HG02623 (cell line): ENCODE data around the gene BCL6.

Source experiments
- ATAC-seq: cut with Tn5 transposase; IDR thresholded peaks from one replicate; pipeline ENCODE4 v1.9.1; 2021; ENCODE audit warnings: moderate library complexity; ENCODE audit not compliant: unreplicated experiment

The BCL6 gene

GRCh38 chr3:187763850-187764648, 18.8 kb upstream of the BCL6 start:
- ATAC-seq = no peak

- ATAC-seq = no peak
These were observed 17.5 kb upstream of the BCL6 start for GRCh38 chr3:187762792-187763191.

GRCh38 chr3:187759601-187760000, 14.3 kb upstream of the BCL6 start:
- no peak for ATAC-seq

DNA sequence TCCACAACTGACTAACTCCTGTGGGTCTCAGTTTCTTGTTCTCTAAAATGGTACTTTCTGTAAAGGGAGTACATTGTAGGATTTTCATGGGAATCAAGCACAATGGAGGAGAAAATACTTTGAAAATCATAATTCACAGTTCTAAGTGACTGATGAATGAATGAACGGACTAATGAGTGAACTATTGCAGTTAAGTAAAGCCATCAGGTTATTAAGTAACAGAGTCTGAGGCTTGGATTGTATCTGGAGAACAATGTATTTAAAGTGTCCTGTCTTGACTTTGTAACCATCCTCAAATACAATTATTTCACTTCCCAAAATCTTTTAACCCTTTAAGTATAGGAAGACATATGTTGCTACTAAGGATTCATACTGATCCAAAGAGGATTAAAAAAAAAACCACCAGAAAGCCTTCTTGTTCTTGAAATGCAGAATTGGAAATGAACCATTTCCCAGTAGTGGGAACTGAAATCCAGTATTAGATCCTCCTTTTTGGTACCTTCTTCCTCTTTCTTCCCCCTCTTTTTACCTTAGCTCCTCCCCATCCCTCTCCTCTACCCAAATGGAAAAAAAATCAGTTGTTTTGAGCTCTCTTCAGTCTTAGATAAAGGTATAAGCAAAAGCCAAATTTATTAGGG, 13.2 kb upstream of the BCL6 start:
- no peak for ATAC-seq

GRCh38 chr3:187753516-187753915, 8.2 kb upstream of the BCL6 start:
- no peak for ATAC-seq

GRCh38 chr3:187750513-187751123, 5.3 kb upstream of the BCL6 start:
- no peak for ATAC-seq

- ATAC-seq = no peak
These were observed 4.8 kb upstream of the BCL6 start for GRCh38 chr3:187750006-187750512.

DNA sequence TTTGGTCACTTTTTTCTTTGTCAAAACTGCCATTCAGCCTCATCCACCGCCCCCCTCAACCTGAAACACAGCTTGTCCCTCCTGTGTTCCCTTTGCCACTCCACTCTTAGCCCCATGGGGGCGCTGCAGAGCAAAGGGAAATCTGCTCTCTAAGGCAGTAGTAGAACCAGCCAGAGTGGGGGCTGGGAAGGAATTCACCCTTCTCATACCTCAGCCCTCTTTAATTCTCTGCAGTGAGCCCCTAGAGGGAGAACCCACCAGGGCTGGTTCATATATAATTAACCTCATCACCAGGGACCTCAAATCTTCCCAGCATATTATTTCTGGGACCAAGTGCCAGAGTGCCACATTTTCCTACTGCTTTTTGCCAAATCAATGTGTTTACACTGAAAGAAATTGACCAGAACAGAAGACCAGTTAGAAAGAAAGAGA, 2.8 kb upstream of the BCL6 start:
- ATAC-seq = no peak

DNA sequence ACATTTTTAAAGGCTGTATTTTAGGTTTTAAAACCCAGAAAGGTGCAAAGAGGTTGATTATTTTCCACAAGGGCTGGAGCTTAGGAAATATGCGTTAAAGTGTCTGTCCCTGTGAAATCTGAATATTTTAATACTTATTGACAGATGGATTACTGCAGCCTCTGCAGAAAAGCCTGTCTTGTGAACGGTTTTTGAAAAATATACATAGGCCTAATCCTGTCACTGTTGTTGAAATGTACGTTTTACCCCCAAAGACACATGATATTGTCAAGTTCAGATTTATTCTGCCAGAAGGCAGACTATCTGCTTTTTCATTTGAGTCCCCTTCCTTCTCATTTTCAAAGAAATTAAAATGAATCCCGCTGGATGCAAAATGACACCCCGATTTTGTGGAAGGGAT, 2.2 kb upstream of the BCL6 start:
- no peak for ATAC-seq

- no peak for ATAC-seq
These were observed 1.4 kb upstream of the BCL6 start for GRCh38 chr3:187746442-187747281.

DNA sequence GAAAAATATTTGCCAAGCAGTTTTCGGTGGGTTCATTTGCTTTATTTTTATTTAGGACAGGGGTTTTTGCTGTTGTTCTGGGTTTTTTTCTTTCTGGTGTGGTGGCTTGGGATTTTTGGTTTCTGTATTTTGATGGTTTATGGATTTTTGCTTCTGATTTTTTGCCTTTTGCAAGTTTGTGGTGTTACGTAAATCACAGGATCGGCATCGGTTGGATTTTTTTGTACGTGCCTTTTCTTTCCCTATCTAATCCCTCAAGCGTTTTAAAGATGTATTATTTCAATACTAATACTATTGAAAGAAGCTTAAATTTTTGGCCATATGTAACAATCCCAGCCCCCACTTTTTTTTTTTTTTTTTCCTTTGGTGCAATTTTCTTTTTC, 782 bp upstream of the BCL6 start:
- no peak for ATAC-seq

DNA sequence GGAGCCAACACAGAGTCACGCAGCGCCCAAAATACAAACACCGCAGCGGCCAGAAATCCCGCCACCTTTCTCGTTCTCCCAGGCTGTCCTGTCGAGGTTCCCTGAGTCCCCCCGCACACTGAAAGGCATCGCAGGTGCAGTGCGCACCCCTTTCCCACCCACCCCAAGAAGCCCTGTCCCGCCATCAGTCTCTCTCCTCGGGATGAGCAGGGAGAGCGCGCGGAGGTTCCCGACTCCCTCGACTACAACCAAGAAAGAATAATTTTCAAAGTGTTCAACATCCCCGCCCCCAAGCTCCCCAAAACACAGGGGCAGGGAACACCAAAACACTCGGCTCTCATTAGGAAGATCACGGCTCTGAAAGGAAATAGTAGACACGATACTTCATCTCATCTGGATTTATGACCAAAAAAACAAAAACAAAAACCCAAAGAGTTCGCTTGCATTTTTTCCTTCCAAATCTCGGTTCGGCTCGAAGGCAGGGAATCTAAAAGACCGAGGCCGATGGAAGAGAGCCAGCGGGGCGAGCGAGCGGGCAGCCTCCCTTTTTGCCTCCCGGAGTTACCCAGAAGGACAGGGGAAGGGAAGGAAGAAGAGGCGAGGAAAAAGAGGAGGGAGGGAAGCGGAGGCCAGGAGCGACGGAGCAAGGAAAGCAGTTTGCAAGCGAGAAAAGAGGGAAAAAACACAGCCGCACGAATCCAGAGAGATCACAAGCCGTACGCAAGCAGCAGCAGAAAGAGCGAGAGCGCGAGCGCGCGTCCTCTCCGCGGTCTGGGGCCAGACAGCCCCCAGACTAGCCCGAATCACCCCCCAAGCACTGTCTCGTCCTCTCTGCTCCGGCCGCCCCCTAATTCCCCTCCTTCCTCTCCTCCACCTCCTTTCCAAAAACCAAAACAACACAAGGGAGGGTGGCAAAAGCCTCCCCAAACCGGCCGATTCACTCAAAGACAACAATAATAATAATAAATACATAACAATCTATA, 808 bp downstream of the BCL6 start:
- ATAC-seq = no peak

DNA sequence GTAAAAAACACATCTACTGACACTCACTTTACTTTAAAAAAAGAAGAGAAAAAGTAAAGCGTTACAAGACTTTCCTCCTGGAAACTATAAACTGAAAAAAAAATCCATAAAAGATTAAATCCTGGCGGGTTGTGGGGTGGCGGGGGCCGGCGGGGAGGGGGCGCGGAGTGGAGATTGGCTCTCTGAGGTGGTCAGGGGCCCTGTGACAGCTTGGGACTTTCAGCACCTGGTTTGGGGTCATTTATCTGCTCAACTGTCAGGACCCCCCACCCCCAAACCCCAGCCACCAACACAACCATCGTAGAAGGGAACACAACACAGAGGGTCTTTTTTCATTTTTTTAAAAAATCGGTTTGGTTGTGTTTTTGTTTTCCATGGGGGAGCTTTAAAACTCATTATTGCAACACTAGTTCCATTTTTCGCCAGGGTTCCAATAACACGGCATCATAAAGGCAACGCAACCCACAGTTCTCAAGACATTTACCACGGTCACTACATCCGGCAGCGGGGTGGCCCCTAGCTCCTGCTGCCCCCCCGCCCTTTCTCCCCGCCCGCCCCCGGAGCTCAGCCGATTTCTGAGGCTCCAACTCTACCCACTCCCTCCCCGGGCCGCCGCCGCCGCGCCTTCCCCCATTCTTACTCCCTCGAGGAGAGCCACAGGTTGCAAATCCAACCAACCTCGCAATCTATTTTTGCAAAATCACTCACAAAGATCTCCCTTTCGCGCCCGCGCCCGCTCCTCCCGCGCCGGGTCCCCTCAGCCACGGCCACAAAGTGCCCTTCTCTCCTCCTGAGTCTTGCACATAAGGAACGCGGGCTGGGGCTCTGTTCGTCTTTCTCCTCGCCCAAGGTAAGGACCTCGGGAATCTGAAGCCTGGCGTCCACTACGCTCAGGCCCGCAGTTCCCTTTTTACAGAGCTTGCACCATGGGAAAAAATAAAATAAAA, 1.8 kb downstream of the BCL6 start:
- no peak for ATAC-seq

DNA sequence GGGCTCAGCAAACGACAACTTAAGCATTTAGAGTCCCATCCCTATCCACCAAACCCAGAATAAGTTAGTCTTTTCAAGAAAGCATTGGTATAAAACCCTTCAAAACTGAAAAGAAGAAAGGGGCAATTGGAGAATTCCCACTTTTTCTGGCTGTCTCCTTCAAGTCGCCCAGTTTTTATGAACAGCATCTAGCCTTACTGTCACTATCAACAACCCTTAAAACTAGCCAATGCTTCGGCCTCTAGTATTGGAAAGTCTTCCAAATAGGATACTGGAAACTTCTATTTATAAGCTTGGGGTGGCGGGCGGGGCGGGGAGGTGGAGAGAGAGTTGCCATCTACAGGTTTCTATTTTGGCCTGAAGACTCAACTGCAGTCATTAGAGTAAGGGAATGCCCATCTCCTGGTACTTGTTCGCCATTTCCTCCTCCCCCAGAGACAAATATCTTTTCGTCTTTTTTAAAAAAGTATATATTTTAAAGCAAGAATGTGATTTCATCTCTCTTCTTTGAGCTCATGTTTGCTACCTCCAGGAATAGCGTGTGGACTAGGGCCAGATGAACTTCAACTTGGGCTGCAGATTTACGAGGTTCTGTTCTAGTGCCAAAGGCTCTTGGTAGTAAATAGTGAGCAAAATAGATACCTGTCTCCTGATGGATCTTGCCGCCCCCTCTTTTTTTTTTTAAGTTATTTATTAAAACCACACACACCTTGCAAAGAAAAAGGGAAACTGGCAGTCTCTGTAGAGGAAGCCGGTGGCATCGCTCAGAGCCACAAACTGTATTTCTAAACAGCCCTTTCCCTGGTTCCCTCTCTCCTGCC, 2.7 kb downstream of the BCL6 start:
- ATAC-seq = no peak

- no peak for ATAC-seq
These were observed 3.6 kb downstream of the BCL6 start for GRCh38 chr3:187741403-187742350.

DNA sequence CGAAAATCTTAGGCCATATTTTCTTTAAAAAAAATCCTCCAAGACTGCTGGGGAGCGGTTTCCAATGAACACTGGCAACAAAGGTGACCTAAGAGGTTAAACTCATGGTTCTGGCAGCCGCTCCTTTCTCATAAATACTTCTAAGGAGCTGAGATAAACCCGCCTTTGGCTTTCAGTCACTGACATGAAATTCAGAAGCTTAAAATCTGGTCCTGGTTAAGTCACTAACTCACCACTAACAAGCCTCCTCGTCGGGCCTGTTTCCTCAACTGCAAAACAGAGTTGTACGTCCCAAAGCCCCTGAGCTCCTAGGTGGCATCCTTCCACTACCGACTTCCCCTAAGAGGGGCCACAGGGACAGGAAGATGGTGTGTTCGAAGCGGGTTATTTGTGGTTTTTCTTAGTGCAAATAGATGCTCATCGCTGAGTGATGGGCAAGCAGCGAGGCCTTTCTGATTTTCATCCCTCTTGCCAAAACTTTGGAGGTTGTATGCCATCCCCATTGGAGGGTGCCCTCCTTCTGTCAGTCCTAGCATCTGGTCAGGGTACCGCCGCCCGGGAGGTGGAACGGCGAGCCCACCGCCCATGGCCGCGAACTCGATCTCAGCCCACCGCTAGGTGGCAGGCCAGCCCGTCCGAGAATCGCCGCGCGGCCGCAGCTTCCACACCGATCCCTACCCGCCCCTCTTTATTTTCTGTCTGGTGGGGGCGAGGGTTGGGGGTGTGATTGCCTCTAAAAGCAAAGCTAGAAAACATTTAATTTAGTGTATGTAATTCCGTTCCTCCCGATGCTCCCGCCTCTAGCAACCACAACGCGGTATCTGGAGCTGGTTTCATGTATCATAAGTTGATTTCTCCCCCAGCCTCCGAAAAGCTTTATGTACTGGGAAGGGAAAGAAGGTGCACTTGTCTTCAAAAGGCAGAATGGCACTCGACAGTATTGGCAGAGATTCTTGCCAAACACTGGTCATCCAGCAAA, 4.6 kb downstream of the BCL6 start:
- no peak for ATAC-seq
